H9 (cell line): ENCODE data around the gene TMA16. TPM values are rescaled to one million over a fixed set of nuclear protein-coding genes. Genes with fewer than 3 reads are reported as not detected.

Source experiments
- DNase-seq: peaks from one replicate; pipeline ENCODE4 v3.0.0-alpha.2; 2017
- H2AFZ ChIP-seq: one replicate; pipeline ENCODE4 v1.6.1; 2013; ENCODE audit warnings: mild to moderate bottlenecking, low read length, control low read depth, moderate library complexity
- H2AK5ac ChIP-seq: 2 replicates; pipeline ENCODE4 v1.6.1; 2013; ENCODE audit warnings: low read length, control low read depth, mixed read lengths; ENCODE audit not compliant: insufficient read length
- H2BK120ac ChIP-seq: one replicate; pipeline ENCODE4 v1.6.1; 2013; ENCODE audit warnings: low read depth, mild to moderate bottlenecking, low read length, control low read depth, inconsistent platforms; ENCODE audit not compliant: poor library complexity, severe bottlenecking
- H2BK12ac ChIP-seq: 2 replicates; pipeline ENCODE4 v1.6.1; 2013; ENCODE audit warnings: low read length, control low read depth, mixed read lengths, low read depth; ENCODE audit not compliant: insufficient read length
- H2BK15ac ChIP-seq: 2 replicates; pipeline ENCODE4 v1.6.1; 2013; ENCODE audit warnings: low read depth, low read length, control low read depth
- H2BK20ac ChIP-seq: one replicate; pipeline ENCODE4 v1.6.1; 2013; ENCODE audit warnings: low read depth, mild to moderate bottlenecking, low read length, control low read depth, inconsistent platforms; ENCODE audit not compliant: poor library complexity, severe bottlenecking
- H2BK5ac ChIP-seq: 2 replicates; pipeline ENCODE4 v1.6.1; 2013; ENCODE audit warnings: low read length, control low read depth, mixed read lengths; ENCODE audit not compliant: insufficient read length
- H3K14ac ChIP-seq: 2 replicates; pipeline ENCODE4 v1.6.1; 2013; ENCODE audit warnings: low read length, control low read depth; ENCODE audit not compliant: insufficient read depth
- H3K18ac ChIP-seq: 2 replicates; pipeline ENCODE4 v1.6.1; 2013; ENCODE audit warnings: low read depth, mild to moderate bottlenecking, mixed read lengths, low read length, control low read depth; ENCODE audit not compliant: insufficient read length
- H3K23ac ChIP-seq: 2 replicates; pipeline ENCODE4 v1.6.1; 2013; ENCODE audit warnings: low read length, control low read depth, mixed read lengths, low read depth; ENCODE audit not compliant: insufficient read length
- H3K23me2 ChIP-seq: 2 replicates; pipeline ENCODE4 v1.6.1; 2013; ENCODE audit warnings: low read depth, mild to moderate bottlenecking, mixed read lengths, low read length, control low read depth; ENCODE audit not compliant: insufficient read length, poor library complexity, severe bottlenecking
- H3K27ac ChIP-seq: 2 replicates; pipeline ENCODE4 v1.5.1; 2013; ENCODE audit warnings: low read length, control low read depth, mixed read lengths, low read depth; ENCODE audit not compliant: insufficient read length
- H3K27me3 ChIP-seq: 2 replicates; pipeline ENCODE4 v1.6.1; 2013; ENCODE audit warnings: low read length, control low read depth, inconsistent platforms; ENCODE audit not compliant: insufficient read depth
- H3K4ac ChIP-seq: 2 replicates; pipeline ENCODE4 v1.6.1; 2013; ENCODE audit warnings: low read depth, mild to moderate bottlenecking, control low read depth, inconsistent platforms, low read length, moderate library complexity
- H3K4me1 ChIP-seq: 2 replicates; pipeline ENCODE4 v1.6.1; 2013; ENCODE audit warnings: low read length, control low read depth, inconsistent platforms; ENCODE audit not compliant: insufficient read depth
- H3K4me2 ChIP-seq: 2 replicates; pipeline ENCODE4 v1.6.1; 2013; ENCODE audit warnings: low read length, control low read depth, mixed read lengths; ENCODE audit not compliant: insufficient read length, insufficient read depth
- H3K56ac ChIP-seq: 2 replicates; pipeline ENCODE4 v1.6.1; 2013; ENCODE audit warnings: low read depth, mild to moderate bottlenecking, mixed read lengths, low read length, control low read depth; ENCODE audit not compliant: insufficient read length
- H3K79me1 ChIP-seq: 2 replicates; pipeline ENCODE4 v1.6.1; 2013; ENCODE audit warnings: low read depth, mild to moderate bottlenecking, moderate library complexity, low read length, control low read depth, inconsistent platforms; ENCODE audit not compliant: insufficient read depth, poor library complexity, severe bottlenecking
- H3K79me2 ChIP-seq: 2 replicates; pipeline ENCODE4 v1.6.1; 2013; ENCODE audit warnings: low read length, control low read depth, inconsistent platforms; ENCODE audit not compliant: insufficient read depth
- H3K9ac ChIP-seq: 2 replicates; pipeline ENCODE4 v1.6.1; 2013; ENCODE audit warnings: low read length, control low read depth, mixed read lengths; ENCODE audit not compliant: insufficient read length; ENCODE audit errors: extremely low read depth
- H3K9me3 ChIP-seq: one replicate; pipeline ENCODE4 v1.6.1; 2013; ENCODE audit warnings: low read depth, low read length, inconsistent platforms; ENCODE audit not compliant: control insufficient read depth
- H3T11ph ChIP-seq: one replicate; pipeline ENCODE4 v1.6.1; 2013; ENCODE audit warnings: mild to moderate bottlenecking, low read length, control low read depth, inconsistent platforms
- H4K20me1 ChIP-seq: one replicate; pipeline ENCODE4 v1.6.1; 2013; ENCODE audit not compliant: control insufficient read depth, insufficient read length, insufficient read depth
- H4K5ac ChIP-seq: 2 replicates; pipeline ENCODE4 v1.6.1; 2013; ENCODE audit warnings: low read depth, mild to moderate bottlenecking, mixed read lengths, low read length, control low read depth; ENCODE audit not compliant: insufficient read length
- H4K8ac ChIP-seq: replicated peaks from 2 replicates; pipeline ENCODE4 v1.6.1; 2013; ENCODE audit warnings: low read length, control low read depth, mixed read lengths, low read depth; ENCODE audit not compliant: insufficient read length
- H4K91ac ChIP-seq: 2 replicates; pipeline ENCODE4 v1.6.1; 2013; ENCODE audit warnings: low read depth, mild to moderate bottlenecking, moderate library complexity, mixed read lengths, low read length, control low read depth; ENCODE audit not compliant: insufficient read length
- H3K27ac Mint-ChIP-seq, 3 experiments: 2 replicates in 2 of 3; 3 replicates in 1 of 3; pipeline ENCODE4 v1.8.0; 2020 to 2021; ENCODE audit warnings: mixed read lengths in 3 of 3, mild to moderate bottlenecking in 1 of 3, moderate library complexity in 1 of 3
- H3K27me3 Mint-ChIP-seq: 2 replicates; pipeline ENCODE4 v1.8.0; 2021; ENCODE audit warnings: low read depth, mild to moderate bottlenecking, moderate library complexity, mixed read lengths
- H3K36me3 Mint-ChIP-seq, 3 experiments: 2 replicates in 2 of 3; 3 replicates in 1 of 3; pipeline ENCODE4 v1.8.0; 2020 to 2021; ENCODE audit warnings: low read depth in 3 of 3, mixed read lengths in 3 of 3; ENCODE audit not compliant: insufficient read depth in 1 of 3
- H3K4me1 Mint-ChIP-seq, 2 experiments: 2 replicates each; pipeline ENCODE4 v1.8.0; 2020; ENCODE audit warnings: mixed read lengths in 2 of 2
- H3K4me3 Mint-ChIP-seq, 2 experiments: 2 replicates in 1 of 2; 3 replicates in 1 of 2; pipeline ENCODE4 v1.8.0; 2020 to 2021; ENCODE audit warnings: mild to moderate bottlenecking in 2 of 2, mixed read lengths in 2 of 2, moderate library complexity in 1 of 2
- H3K9me3 Mint-ChIP-seq, 2 experiments: 2 replicates in 1 of 2; 3 replicates in 1 of 2; pipeline ENCODE4 v1.8.0; 2020; ENCODE audit warnings: mild to moderate bottlenecking in 2 of 2, mixed read lengths in 2 of 2, moderate library complexity in 1 of 2
- CTCF ChIP-seq: fragments of 200-600 bp; sonication (generic); conservative IDR thresholded peaks from 3 replicates; pipeline ENCODE4 v1.8.0; 2021; ENCODE audit warnings: antibody characterized with exemption, mild to moderate bottlenecking
- WGBS: extraction: QIAGEN DNeasy Blood & Tissue Kit; methylation state at CpG from one replicate; pipeline ENCODE4 v1.1.7; 2013; ENCODE audit warnings: missing lambda C conversion rate, low lambda C conversion rate, mixed read lengths; ENCODE audit not compliant: insufficient read length; ENCODE audit errors: extremely low coverage; 5-methylcytosine and 5-hydroxymethylcytosine counted together
- total RNA-seq: library from RNA; stranded (reverse); gene quantifications from 2 replicates; pipeline ENCODE4 v1.2.1, GENCODE V29; 2021

Gene TMA16
- total RNA-seq, 1 experiment from 2014 or later: 61.3 TPM

- H3K9me3 Mint-ChIP-seq: no peaks in the 10 kb centered on the region
- Histone ChIP-seq H2AK5ac (no peak overlapping the region), H3K14ac (no peak overlapping the region), H2AFZ (no peak overlapping the region), H3K18ac (no peak overlapping the region), H4K5ac (no peak overlapping the region), H4K91ac (no peak overlapping the region), H3K79me2 (peaks cover 65% of the 10 kb centered on the region), H2BK15ac (no peak overlapping the region), H2BK5ac (no peak overlapping the region), H3K4me1 (no peaks in the 10 kb centered on the region; the same call in 1 of the 2 replicates), H4K8ac (no peak overlapping the region), H4K20me1 (no peaks in the 10 kb centered on the region), H2BK12ac (no peak overlapping the region), H3K79me1 (peaks cover 7% of the 10 kb centered on the region), H2BK20ac (no peak overlapping the region), H3K9ac (no peak overlapping the region), H3T11ph (no peak overlapping the region), H3K23ac (no peak overlapping the region), H3K56ac (no peak overlapping the region), H3K23me2 (peaks cover 5% of the 10 kb centered on the region), H2BK120ac (no peak overlapping the region), H3K9me3 (no peaks in the 10 kb centered on the region), H3K4me2 (no peak overlapping the region), H3K27ac (no peak overlapping the region), H3K4ac (no peak overlapping the region), H3K27me3 (no peaks in the 10 kb centered on the region)
- no peak for TF ChIP-seq CTCF
- no peak overlapping the region; a peak in 1 of 7 replicates for H3K27ac Mint-ChIP-seq
- DNase-seq: no peak
- no CpG with 5 or more reads among the region's 1 CpG for WGBS
- no peaks in the 10 kb centered on the region for H3K27me3 Mint-ChIP-seq
- no peak overlapping the region for H3K4me3 Mint-ChIP-seq
- peaks cover 16 to 23% (median 22%) of the 10 kb centered on the region in 3 experiments for H3K36me3 Mint-ChIP-seq
- peaks cover 18 to 20% of the 10 kb centered on the region in 2 experiments for H3K4me1 Mint-ChIP-seq
Observed at GRCh38 chr4:163500586-163500985, 6.1 kb downstream of the TMA16 start.
